IMR-90 (cell line): ENCODE data around the gene ACACA. TPM values are rescaled to one million over a fixed set of nuclear protein-coding genes. Genes with fewer than 3 reads are reported as not detected.

Source experiments
- ATAC-seq: fragments of 200-7000 bp; cut with Tn5 transposase; 2 replicates; pipeline ENCODE4 v1.9.1; 2020; ENCODE audit warnings: low read depth, mild to moderate bottlenecking, moderate library complexity
- BruUV-seq: library from RNA; stranded (reverse); fragments of 400-500 nt; replicated peaks from 2 replicates; lab custom pipeline; 2021; lab: Mats Ljungman, UMichigan
- CTCF ChIA-PET: fragments of 300-600 bp; formaldehyde crosslinking; extraction: SDS; loops from one replicate; lab custom pipeline; 2021; ENCODE audit warnings: antibody characterized with exemption; lab: Yijun Ruan, JAX
- POLR2A ChIA-PET: fragments of 300-600 bp; sonication (Branson Sonifier 250); formaldehyde crosslinking; loops from one replicate; lab custom pipeline; 2022; ENCODE audit warnings: antibody characterized with exemption; ENCODE audit not compliant: unreplicated experiment; lab: Charles Lee
- DNase-seq: peaks from one replicate; pipeline ENCODE4 v3.0.0; 2013
- H2AFZ ChIP-seq: replicated peaks from 2 replicates; pipeline ENCODE3; 2013; ENCODE audit warnings: low read length, mild to moderate bottlenecking; ENCODE audit not compliant: poor library complexity
- H2AK5ac ChIP-seq: 2 replicates; pipeline ENCODE4 v1.6.1; 2013; ENCODE audit warnings: low read depth, low read length, inconsistent platforms
- H2AK9ac ChIP-seq: replicated peaks from 2 replicates; pipeline ENCODE3; 2013; ENCODE audit warnings: mild to moderate bottlenecking, low read depth, low read length, moderate library complexity; ENCODE audit not compliant: poor library complexity
- H2BK120ac ChIP-seq: 2 replicates; pipeline ENCODE4 v1.6.1; 2013; ENCODE audit warnings: low read depth, low read length, inconsistent platforms
- H2BK15ac ChIP-seq: 3 replicates; pipeline ENCODE4 v1.6.1; 2013; ENCODE audit warnings: low read depth, low read length, inconsistent platforms
- H2BK20ac ChIP-seq: 2 replicates; pipeline ENCODE4 v1.6.1; 2013; ENCODE audit warnings: low read depth, mild to moderate bottlenecking, inconsistent platforms, low read length, moderate library complexity
- H2BK5ac ChIP-seq: 2 replicates; pipeline ENCODE4 v1.6.1; 2013; ENCODE audit warnings: mild to moderate bottlenecking, low read depth, low read length, inconsistent platforms; ENCODE audit not compliant: poor library complexity, severe bottlenecking
- H3K14ac ChIP-seq: replicated peaks from 2 replicates; pipeline ENCODE4 v1.6.1; 2013; ENCODE audit warnings: low read depth, low read length, inconsistent platforms
- H3K18ac ChIP-seq: 2 replicates; pipeline ENCODE4 v1.6.1; 2013; ENCODE audit warnings: low read depth, low read length, control low read depth
- H3K23ac ChIP-seq: 2 replicates; pipeline ENCODE4 v1.6.1; 2013; ENCODE audit warnings: low read depth, low read length, inconsistent platforms
- H3K27ac ChIP-seq: 2 replicates; pipeline ENCODE4 v1.5.1; 2013; ENCODE audit warnings: mild to moderate bottlenecking, control low read depth, low read length; ENCODE audit not compliant: insufficient read depth
- H3K27me3 ChIP-seq: 2 replicates; pipeline ENCODE4 v1.6.1; 2013; ENCODE audit warnings: low read length; ENCODE audit not compliant: control insufficient read depth, insufficient read depth
- H3K36me3 ChIP-seq: 2 replicates; pipeline ENCODE4 v1.6.1; 2013; ENCODE audit warnings: low read length, mixed read lengths; ENCODE audit not compliant: control insufficient read depth, insufficient read depth
- H3K4ac ChIP-seq: 2 replicates; pipeline ENCODE4 v1.6.1; 2013; ENCODE audit warnings: low read depth, low read length, inconsistent platforms
- H3K4me1 ChIP-seq: 2 replicates; pipeline ENCODE4 v1.6.1; 2013; ENCODE audit warnings: low read length, mixed read lengths; ENCODE audit not compliant: control insufficient read depth, insufficient read depth
- H3K4me2 ChIP-seq: 2 replicates; pipeline ENCODE4 v1.6.1; 2013; ENCODE audit warnings: low read depth, mild to moderate bottlenecking, control low read depth, low read length, moderate library complexity
- H3K4me3 ChIP-seq: 2 replicates; pipeline ENCODE4 v1.5.1; 2013; ENCODE audit warnings: low read depth, mild to moderate bottlenecking, control low read depth, low read length, moderate library complexity; ENCODE audit not compliant: insufficient read depth
- H3K56ac ChIP-seq: 2 replicates; pipeline ENCODE4 v1.6.1; 2013; ENCODE audit warnings: low read length, inconsistent platforms; ENCODE audit not compliant: insufficient read depth; ENCODE audit errors: extremely low read depth
- H3K79me1 ChIP-seq, 2 experiments: 2 replicates each; pipeline ENCODE4 v1.6.1; 2013; ENCODE audit warnings: low read length in 2 of 2, inconsistent platforms in 1 of 2, low read depth in 1 of 2
- H3K9ac ChIP-seq: 2 replicates; pipeline ENCODE4 v1.6.1; 2013; ENCODE audit warnings: low read depth, low read length, control low read depth
- H3K9me1 ChIP-seq: 2 replicates; pipeline ENCODE4 v1.6.1; 2013; ENCODE audit warnings: low read length, inconsistent platforms; ENCODE audit not compliant: insufficient read depth
- H3K9me3 ChIP-seq: 2 replicates; pipeline ENCODE4 v1.6.1; 2013; ENCODE audit warnings: low read length; ENCODE audit not compliant: control insufficient read depth, insufficient read depth
- H4K20me1 ChIP-seq: 2 replicates; pipeline ENCODE4 v1.6.1; 2013; ENCODE audit warnings: low read length, inconsistent platforms; ENCODE audit not compliant: insufficient read depth
- H4K5ac ChIP-seq: 2 replicates; pipeline ENCODE4 v1.6.1; 2013; ENCODE audit warnings: mild to moderate bottlenecking, low read depth, low read length, control low read depth
- H4K8ac ChIP-seq, 2 experiments: 2 replicates each; pipeline ENCODE4 v1.6.1; 2013; ENCODE audit warnings: low read depth in 2 of 2, low read length in 2 of 2, control low read depth in 1 of 2, inconsistent platforms in 1 of 2
- H4K91ac ChIP-seq: 2 replicates; pipeline ENCODE4 v1.6.1; 2013; ENCODE audit warnings: low read depth, low read length, inconsistent platforms; ENCODE audit not compliant: insufficient read depth
- CEBPB ChIP-seq: IDR thresholded peaks from 2 replicates; pipeline ENCODE4 v1.6.1; 2012; ENCODE audit warnings: low read depth, low read length, improper control_type of control experiment
- FOS ChIP-seq: fragments of 150-350 bp; IDR thresholded peaks from 2 replicates; pipeline ENCODE4 v1.6.1; 2016; ENCODE audit warnings: low read depth, low read length
- MAFK ChIP-seq: IDR thresholded peaks from 2 replicates; pipeline ENCODE4 v1.6.1; 2012; ENCODE audit warnings: low read depth, low read length, improper control_type of control experiment
- MAZ ChIP-seq: IDR thresholded peaks from 2 replicates; pipeline ENCODE4 v1.6.1; 2012; ENCODE audit warnings: low read depth, mild to moderate bottlenecking, low read length, improper control_type of control experiment, moderate library complexity, borderline replicate concordance
- MXI1 ChIP-seq: IDR thresholded peaks from 2 replicates; pipeline ENCODE4 v1.6.1; 2012; ENCODE audit warnings: low read depth, mild to moderate bottlenecking, low read length, moderate library complexity, borderline replicate concordance
- RCOR1 ChIP-seq: IDR thresholded peaks from 2 replicates; pipeline ENCODE4 v1.6.1; 2012; ENCODE audit warnings: mild to moderate bottlenecking, low read length, improper control_type of control experiment; ENCODE audit not compliant: insufficient replicate concordance
- SMC3 ChIP-seq: fragments of 150-350 bp; IDR thresholded peaks from 2 replicates; pipeline ENCODE4 v1.6.1; 2016; ENCODE audit warnings: low read depth, mild to moderate bottlenecking, antibody characterized with exemption, low read length, moderate library complexity
- WGBS, 2 experiments: methylation state at CpG; one replicate each; pipeline versions ENCODE4 v1.1.5 to v1.1.7; 2013; ENCODE audit warnings: missing lambda C conversion rate in 2 of 2; ENCODE audit not compliant: insufficient read length in 1 of 2; ENCODE audit errors: extremely low coverage in 2 of 2; 5-methylcytosine and 5-hydroxymethylcytosine counted together
- dilution Hi-C: fragments of 300-500 bp; cut with HindIII; formaldehyde crosslinking; loops from one replicate; pipeline ENCODE4 v1.14.3; 2018; ENCODE audit warnings: low sequenced_read_pairs; ENCODE audit not compliant: unreplicated experiment
- in situ Hi-C: fragments of 300-500 bp; cut with MboI; formaldehyde crosslinking; loops from 3 replicates; pipeline ENCODE4 v1.14.3; 2019; ENCODE audit warnings: low sequenced_read_pairs, inconsistent platforms, mixed read lengths
- intact Hi-C: fragments of 100-400 bp; cut with micrococcal nuclease; formaldehyde crosslinking; loops from 2 replicates; pipeline ENCODE4 v1.10.0; 2022
- polyA plus RNA-seq, 3 experiments: library from polyadenylated mRNA; depleted of rRNA; stranded (reverse); fragments of >200 nt; gene quantifications; 2 replicates each; pipeline ENCODE4 v1.2.3, GENCODE V29; 2012; ENCODE audit warnings: low replicate concordance in 1 of 3
- total RNA-seq: library from RNA; depleted of rRNA; stranded (reverse); fragments of >200 nt; gene quantifications from 2 replicates; pipeline ENCODE4 v1.2.3, GENCODE V29; 2012

Gene ACACA
- total and polyA plus RNA-seq, 2 of the 4 experiments (the other 2 are of a cell fraction) = 21.3 to 39.1 TPM

DNA sequence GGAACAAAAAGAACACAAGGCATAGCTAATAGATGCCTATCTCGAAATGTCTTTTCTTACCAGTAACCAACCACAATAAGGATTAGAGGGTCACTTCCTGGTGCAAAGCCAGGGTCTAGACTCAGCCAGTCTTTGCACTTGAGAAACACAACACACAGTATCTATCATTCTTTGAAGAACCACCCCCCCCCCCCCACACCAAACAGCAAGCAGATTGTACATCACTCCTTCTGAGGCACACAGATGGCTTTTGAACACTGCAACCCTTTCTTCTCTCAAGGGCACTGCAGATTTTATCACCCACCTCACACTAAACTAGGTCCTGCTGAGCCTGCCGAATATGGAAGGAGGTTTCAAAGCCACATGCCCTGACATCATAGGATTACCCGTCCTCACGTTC lies 312.2 kb downstream of the ACACA start:
- Histone ChIP-seq H3K79me1 (no peaks in the 10 kb centered on the region), H3K27ac (no peak overlapping the region), H4K20me1 (no peaks in the 10 kb centered on the region), H2BK20ac (no peak overlapping the region), H3K23ac (no peak overlapping the region), H2AK5ac (no peak overlapping the region), H2AK9ac (no peak overlapping the region), H3K56ac (no peak overlapping the region), H3K4ac (no peak overlapping the region), H2BK120ac (no peak overlapping the region), H3K18ac (no peak overlapping the region), H3K9me1 (peaks cover 11% of the 10 kb centered on the region; the same call in 1 of the 2 replicates), H3K4me2 (no peak overlapping the region), H3K9ac (no peak overlapping the region), H3K27me3 (no peaks in the 10 kb centered on the region), H2BK5ac (no peak overlapping the region), H3K9me3 (no peaks in the 10 kb centered on the region), H2BK15ac (no peak overlapping the region), H3K4me3 (no peak overlapping the region), H3K14ac (no peak overlapping the region), H2AFZ (no peak overlapping the region), H3K36me3 (peaks cover 34% of the 10 kb centered on the region), H4K91ac (no peak overlapping the region), H4K5ac (no peak overlapping the region), H3K4me1 (peaks cover 2% of the 10 kb centered on the region; the same call in 1 of the 2 replicates), H4K8ac (no peak overlapping the region)
- POLR2A ChIA-PET = no interaction called here
- in situ Hi-C loops = no loop called here
- WGBS, 2 experiments = no CpG with 5 or more reads among the region's 4 CpGs
- no peak for DNase-seq
- intact Hi-C loops = no loop called here
- CTCF ChIA-PET = no interaction called here
- no TSS peak for BruUV-seq
- dilution Hi-C loops = no loop called here
- TF ChIP-seq MXI1 = no peak
- TF ChIP-seq FOS = no peak
- no peak for TF ChIP-seq SMC3
- TF ChIP-seq RCOR1 = no peak
- no peak for TF ChIP-seq CEBPB
- TF ChIP-seq MAZ = no peak
- TF ChIP-seq MAFK = no peak
- no peak for ATAC-seq
